Measurements from ENCODE around the gene XRCC3.

GRCh38 chr14:103741876-103742275 lies 26.6 kb upstream of the XRCC3 start:
- TF ChIP-seq PKNOX1 (IDR thresholded peaks at IDR 0.05) (no peak), SUZ12 (IDR thresholded peaks at IDR 0.05) (no peak), SP1 (IDR thresholded peaks at IDR 0.05) (no peak), TARDBP (IDR thresholded peaks at IDR 0.05) (no peak), FOXA1 (IDR thresholded peaks at IDR 0.05) (no peak), FOXM1 (IDR thresholded peaks at IDR 0.05; ENCODE audit: borderline replicate concordance) (no peak), HDGF (IDR thresholded peaks at IDR 0.05; ENCODE audit: borderline replicate concordance) (no peak)
